Activated T-helper 1 cell treated with anti-CD3 and anti-CD28 coated beads, Interleukin-12 subunit alpha, Interleukin-12 subunit beta, Interleukin-2, Interleukin-4 antibody, amounts not matched to agents 30 ng/mL and 10 ng/mL and 1 ng/mL, durations not matched to agents 14 hours and 24 hours and 36 hours (primary cell): ENCODE results near the gene PPP1R12B. TPM values are rescaled to one million over a fixed set of nuclear protein-coding genes. Genes with fewer than 3 reads are reported as not detected.
"Not testable (repeated sequence)": the region's sequence is repeated elsewhere in the genome, so short reads cannot be mapped to it uniquely, and the experiment has no call there.

Experiments
- DNase-seq: peaks from one replicate; pipeline ENCODE4 v3.0.0; 2021; ENCODE audit warnings: low spot score
- H3K27ac Mint-ChIP-seq: one replicate; pipeline ENCODE4 v1.8.0; 2021; ENCODE audit warnings: mild to moderate bottlenecking, mixed read lengths
- H3K27me3 Mint-ChIP-seq: one replicate; pipeline ENCODE4 v1.8.0; 2022; ENCODE audit warnings: mild to moderate bottlenecking, moderate library complexity, mixed read lengths; ENCODE audit not compliant: insufficient read depth
- H3K36me3 Mint-ChIP-seq: one replicate; pipeline ENCODE4 v1.8.0; 2021; ENCODE audit warnings: low read depth, mixed read lengths
- H3K4me1 Mint-ChIP-seq: one replicate; pipeline ENCODE4 v1.8.0; 2021; ENCODE audit warnings: low read depth, mixed read lengths
- H3K4me3 Mint-ChIP-seq: one replicate; pipeline ENCODE4 v1.8.0; 2021; ENCODE audit warnings: mild to moderate bottlenecking, moderate library complexity, mixed read lengths
- H3K9me3 Mint-ChIP-seq: one replicate; pipeline ENCODE4 v1.8.0; 2021; ENCODE audit warnings: mixed read lengths
- intact Hi-C: fragments of 100-400 bp; cut with micrococcal nuclease; formaldehyde crosslinking; loops from one replicate; pipeline ENCODE4 v1.15.1; 2024
- total RNA-seq: library from RNA; stranded (reverse); gene quantifications from 2 replicates; pipeline ENCODE4 v1.2.3, GENCODE V29; 2022

The PPP1R12B gene
- total RNA-seq, 1 donor from 2014 or later = 11.1 TPM

DNA sequence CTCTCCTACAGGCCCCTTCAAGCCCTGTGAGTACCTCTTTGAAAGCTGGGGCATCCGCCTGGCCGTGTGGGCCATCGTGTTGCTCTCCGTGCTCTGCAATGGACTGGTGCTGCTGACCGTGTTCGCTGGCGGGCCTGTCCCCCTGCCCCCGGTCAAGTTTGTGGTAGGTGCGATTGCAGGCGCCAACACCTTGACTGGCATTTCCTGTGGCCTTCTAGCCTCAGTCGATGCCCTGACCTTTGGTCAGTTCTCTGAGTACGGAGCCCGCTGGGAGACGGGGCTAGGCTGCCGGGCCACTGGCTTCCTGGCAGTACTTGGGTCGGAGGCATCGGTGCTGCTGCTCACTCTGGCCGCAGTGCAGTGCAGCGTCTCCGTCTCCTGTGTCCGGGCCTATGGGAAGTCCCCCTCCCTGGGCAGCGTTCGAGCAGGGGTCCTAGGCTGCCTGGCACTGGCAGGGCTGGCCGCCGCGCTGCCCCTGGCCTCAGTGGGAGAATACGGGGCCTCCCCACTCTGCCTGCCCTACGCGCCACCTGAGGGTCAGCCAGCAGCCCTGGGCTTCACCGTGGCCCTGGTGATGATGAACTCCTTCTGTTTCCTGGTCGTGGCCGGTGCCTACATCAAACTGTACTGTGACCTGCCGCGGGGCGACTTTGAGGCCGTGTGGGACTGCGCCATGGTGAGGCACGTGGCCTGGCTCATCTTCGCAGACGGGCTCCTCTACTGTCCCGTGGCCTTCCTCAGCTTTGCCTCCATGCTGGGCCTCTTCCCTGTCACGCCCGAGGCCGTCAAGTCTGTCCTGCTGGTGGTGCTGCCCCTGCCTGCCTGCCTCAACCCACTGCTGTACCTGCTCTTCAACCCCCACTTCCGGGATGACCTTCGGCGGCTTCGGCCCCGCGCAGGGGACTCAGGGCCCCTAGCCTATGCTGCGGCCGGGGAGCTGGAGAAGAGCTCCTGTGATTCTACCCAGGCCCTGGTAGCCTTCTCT lies 30.3 kb upstream of the PPP1R12B start:
- H3K27ac Mint-ChIP-seq = no peak overlapping the region
- H3K27me3 Mint-ChIP-seq = peaks cover 14% of the 10 kb centered on the region
- H3K36me3 Mint-ChIP-seq = no peaks in the 10 kb centered on the region
- H3K4me3 Mint-ChIP-seq = no peak overlapping the region
- H3K9me3 Mint-ChIP-seq = no peaks in the 10 kb centered on the region
- intact Hi-C loops = no loop called here
- H3K4me1 Mint-ChIP-seq = no peaks in the 10 kb centered on the region
- no peak for DNase-seq

DNA sequence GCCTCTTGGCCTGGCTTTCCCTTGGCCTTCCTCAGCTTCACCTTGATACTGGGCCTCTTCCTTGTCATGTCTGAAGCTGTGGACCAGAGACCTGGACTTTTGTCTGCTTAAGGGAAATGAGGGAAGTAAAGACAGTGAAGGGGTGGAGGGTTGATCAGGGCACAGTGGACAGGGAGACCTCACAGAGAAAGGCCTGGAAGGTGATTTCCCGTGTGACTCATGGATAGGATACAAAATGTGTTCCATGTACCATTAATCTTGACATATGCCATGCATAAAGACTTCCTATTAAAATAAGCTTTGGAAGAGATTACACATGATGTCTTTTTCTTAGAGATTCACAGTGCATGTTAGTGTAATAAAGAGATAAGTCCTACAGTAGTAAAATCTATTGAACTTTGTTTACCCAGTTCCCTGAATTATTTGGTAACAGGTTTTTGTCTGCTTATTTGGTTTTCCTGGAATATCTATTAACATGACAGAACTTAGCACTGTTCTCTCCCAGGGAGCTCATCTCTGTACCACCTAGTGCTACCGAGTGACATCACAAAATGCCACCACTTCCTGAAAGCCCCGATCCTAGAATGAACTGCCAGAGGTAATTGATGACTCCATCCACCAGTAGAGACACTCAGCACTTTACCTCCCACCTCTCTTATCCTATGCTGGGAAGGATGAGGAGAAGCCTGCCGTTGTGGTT lies 29.0 kb upstream of the PPP1R12B start:
- no peak for DNase-seq
- intact Hi-C loops = no loop called here
- H3K27ac Mint-ChIP-seq = no peak overlapping the region
- no peaks in the 10 kb centered on the region for H3K9me3 Mint-ChIP-seq
- peaks cover 9% of the 10 kb centered on the region for H3K27me3 Mint-ChIP-seq
- no peaks in the 10 kb centered on the region for H3K36me3 Mint-ChIP-seq
- H3K4me3 Mint-ChIP-seq = no peak overlapping the region
- H3K4me1 Mint-ChIP-seq = no peaks in the 10 kb centered on the region

DNA sequence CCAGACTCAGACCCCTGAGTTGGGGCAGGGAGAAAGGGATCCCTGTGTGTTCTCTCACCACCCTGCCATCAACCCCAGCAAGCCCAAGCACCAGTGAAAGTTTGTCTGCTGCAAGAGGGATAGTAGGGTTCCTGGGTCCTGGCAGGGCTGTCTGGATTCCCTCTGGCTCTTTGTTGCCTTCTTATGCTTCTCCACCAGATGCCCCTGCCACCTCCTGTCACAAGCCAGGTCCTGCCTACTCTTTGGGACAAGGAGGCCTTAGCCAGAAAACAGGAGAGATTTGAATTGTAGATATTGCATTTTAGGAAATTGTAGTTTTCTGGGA lies 28.5 kb upstream of the PPP1R12B start:
- intact Hi-C loops = no loop called here
- H3K27me3 Mint-ChIP-seq = peaks cover 4% of the 10 kb centered on the region
- H3K4me1 Mint-ChIP-seq = no peaks in the 10 kb centered on the region
- H3K4me3 Mint-ChIP-seq = no peak overlapping the region
- no peaks in the 10 kb centered on the region for H3K9me3 Mint-ChIP-seq
- H3K36me3 Mint-ChIP-seq = no peaks in the 10 kb centered on the region
- DNase-seq = no peak
- no peak overlapping the region for H3K27ac Mint-ChIP-seq

DNA sequence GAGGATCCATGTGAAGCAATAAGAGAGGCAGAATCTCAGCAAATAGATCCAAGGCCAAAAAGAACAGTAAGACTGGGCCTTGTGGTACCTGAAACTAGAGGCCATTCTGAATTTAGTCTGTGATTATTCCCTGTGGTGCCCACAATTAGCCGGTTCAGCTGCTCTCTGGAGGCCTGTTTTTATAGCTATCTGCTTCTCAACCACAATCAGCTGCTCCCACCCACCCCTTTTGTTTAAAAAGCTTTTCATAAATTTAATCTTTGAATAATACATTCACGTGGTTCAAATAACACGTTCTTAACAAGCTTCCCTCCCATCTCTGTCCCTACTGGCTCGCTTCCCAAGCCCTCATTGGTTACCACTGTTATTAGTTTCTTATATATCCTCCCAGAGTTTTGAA lies 24.8 kb upstream of the PPP1R12B start:
- intact Hi-C loops = no loop called here
- H3K36me3 Mint-ChIP-seq = no peaks in the 10 kb centered on the region
- no peaks in the 10 kb centered on the region for H3K9me3 Mint-ChIP-seq
- H3K27ac Mint-ChIP-seq = no peak overlapping the region
- no peaks in the 10 kb centered on the region for H3K27me3 Mint-ChIP-seq
- H3K4me1 Mint-ChIP-seq = no peaks in the 10 kb centered on the region
- no peak for DNase-seq
- no peak overlapping the region for H3K4me3 Mint-ChIP-seq

DNA sequence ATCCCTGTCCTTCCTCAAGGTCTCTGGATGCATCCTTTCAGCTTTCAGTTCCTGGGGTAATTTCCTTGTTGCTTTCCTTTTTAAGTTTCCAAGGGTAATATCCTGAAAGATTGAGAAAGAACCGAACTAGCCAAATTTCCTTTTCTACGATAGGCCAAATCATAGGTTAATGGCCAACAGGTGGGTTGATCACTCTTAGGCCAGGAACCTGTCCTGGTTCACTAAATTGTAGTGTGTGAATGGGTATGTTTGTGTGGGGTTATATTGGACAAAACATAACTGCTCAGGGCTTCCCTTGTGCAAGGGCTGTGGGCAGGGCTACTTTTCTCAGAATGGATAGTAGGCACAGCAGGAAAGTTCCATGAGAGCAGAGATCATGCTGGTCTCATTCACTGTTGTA lies 23.9 kb upstream of the PPP1R12B start:
- H3K9me3 Mint-ChIP-seq = no peaks in the 10 kb centered on the region
- H3K4me1 Mint-ChIP-seq = no peaks in the 10 kb centered on the region
- intact Hi-C loops = no loop called here
- no peak for DNase-seq
- no peak overlapping the region for H3K27ac Mint-ChIP-seq
- H3K27me3 Mint-ChIP-seq = no peaks in the 10 kb centered on the region
- H3K36me3 Mint-ChIP-seq = peaks cover 3% of the 10 kb centered on the region
- no peak overlapping the region for H3K4me3 Mint-ChIP-seq

DNA sequence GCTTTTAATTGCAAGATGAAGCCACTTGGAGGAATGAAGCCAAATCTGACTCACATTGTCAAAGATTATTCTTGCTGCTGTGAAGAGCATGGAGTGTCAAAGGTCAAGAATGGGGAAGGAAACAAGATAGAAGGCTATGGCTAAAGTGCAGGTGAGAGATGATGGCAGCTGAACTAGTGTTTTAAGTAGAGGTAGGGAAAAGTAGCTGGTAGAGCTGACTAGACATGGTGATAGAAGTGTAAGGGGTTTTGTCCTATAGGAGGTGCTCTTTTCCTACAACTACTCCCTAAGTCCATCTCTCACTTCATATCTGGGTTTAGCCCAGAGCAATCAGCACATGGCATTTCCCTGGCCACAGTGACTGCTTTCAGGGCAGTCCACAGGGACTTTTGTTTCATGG lies 18.6 kb upstream of the PPP1R12B start:
- Mint-ChIP-seq H3K27ac (no peak overlapping the region), H3K4me3 (no peak overlapping the region), H3K4me1 (peaks cover 8% of the 10 kb centered on the region), H3K36me3 (peaks cover 39% of the 10 kb centered on the region), H3K9me3 (no peaks in the 10 kb centered on the region), H3K27me3 (no peaks in the 10 kb centered on the region)
- DNase-seq = no peak
- intact Hi-C loops = no loop called here

DNA sequence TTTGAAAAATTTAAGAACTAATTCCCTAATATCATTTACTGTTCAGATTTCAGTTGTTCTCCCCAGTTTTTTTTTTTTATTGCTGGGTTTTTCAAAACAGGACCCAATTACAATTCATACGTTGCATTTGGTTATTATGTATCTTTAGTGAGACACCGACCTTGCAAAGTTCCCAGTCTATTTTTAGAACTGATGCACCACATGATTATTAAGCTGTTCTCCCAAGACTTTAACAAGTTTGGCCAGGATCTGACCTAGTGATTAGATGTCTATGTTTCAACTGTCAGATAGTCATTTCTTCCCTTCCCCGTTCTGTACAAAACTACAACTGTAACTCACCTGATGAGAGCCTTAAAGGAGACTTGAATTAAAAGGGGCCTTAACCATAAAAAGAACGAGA lies 14.6 kb upstream of the PPP1R12B start:
- Mint-ChIP-seq H3K9me3 (no peaks in the 10 kb centered on the region), H3K36me3 (peaks cover 49% of the 10 kb centered on the region), H3K27ac (no peak overlapping the region), H3K4me3 (no peak overlapping the region), H3K4me1 (peaks cover 8% of the 10 kb centered on the region), H3K27me3 (no peaks in the 10 kb centered on the region)
- intact Hi-C loops = no loop called here
- DNase-seq = no peak

DNA sequence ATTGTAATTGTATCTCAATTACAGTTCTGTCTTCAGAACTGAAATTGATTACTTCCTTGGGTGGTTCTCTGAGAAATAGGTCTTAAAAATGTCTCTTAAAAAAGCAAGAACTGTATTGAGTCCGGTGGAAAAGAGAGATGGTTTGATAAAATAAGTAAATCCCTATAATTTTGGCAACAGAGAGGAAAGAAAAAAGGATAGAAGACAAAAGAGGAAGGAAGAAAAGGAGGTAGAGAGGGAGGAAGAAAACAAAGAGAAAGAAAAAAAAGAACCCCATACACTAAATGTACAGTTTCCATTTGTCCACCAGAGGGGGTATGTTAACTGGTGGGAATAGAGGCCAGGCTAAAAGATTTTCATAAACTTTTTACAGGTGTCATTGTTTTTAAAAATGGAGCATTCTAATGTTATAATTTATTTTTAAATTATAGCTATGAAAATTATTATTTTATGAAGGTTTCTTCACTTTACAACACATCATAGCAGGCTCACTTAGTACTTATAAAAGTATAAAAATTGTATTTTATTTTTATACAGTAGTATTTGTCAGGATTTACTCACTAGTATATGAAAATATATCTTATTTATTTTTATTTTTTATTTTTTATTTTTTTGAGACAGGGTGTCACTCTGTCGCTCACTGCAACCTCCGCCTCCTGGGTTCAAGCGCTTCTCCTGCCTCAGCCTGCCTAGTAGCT lies 4.7 kb upstream of the PPP1R12B start:
- intact Hi-C loops = loop anchor here (1.0 to 10.0 kb wide), 8 partner anchors 141 to 1451 kb away; partner anchors contain the start of genes PPFIA4, TMEM183A, ZBED6 and ZC3H11A
- H3K4me1 Mint-ChIP-seq = peaks cover 37% of the 10 kb centered on the region
- H3K9me3 Mint-ChIP-seq = no peaks in the 10 kb centered on the region
- peak overlapping the region; percentile 87 for H3K27ac Mint-ChIP-seq
- no peaks in the 10 kb centered on the region for H3K27me3 Mint-ChIP-seq
- no peak for DNase-seq
- H3K4me3 Mint-ChIP-seq = peak overlapping the region; percentile 69
- H3K36me3 Mint-ChIP-seq = peaks cover 4% of the 10 kb centered on the region

DNA sequence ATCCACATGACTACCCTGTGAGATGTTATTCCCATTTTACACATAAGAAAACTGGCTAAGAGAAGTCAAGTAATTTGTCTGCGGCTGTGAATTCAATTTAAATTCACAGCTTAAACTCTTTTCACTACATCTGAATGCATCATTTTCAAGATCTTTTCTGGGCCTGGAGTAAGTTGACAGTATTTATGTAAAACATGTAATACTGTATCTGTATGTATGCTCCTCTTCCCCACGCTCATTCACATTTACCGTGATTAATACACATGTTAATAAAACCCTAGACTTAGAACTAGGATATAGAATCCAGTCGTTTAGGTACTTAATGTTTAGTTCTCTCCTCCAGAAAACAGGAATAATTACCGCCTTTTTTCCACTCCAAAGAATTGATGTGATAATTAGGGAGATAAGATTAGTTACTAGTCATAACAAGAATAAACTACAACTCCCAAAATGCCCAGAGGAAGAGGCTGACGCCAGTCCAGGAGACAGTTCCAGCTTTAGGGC lies 442 bp upstream of the PPP1R12B start:
- Mint-ChIP-seq H3K27me3 (no peaks in the 10 kb centered on the region), H3K4me1 (peaks cover 31% of the 10 kb centered on the region), H3K4me3 (peak overlapping the region; percentile 90), H3K9me3 (no peaks in the 10 kb centered on the region), H3K27ac (peak overlapping the region; percentile 90), H3K36me3 (no peaks in the 10 kb centered on the region)
- no peak for DNase-seq
- intact Hi-C loops = loop anchor here (1.0 to 10.0 kb wide), 6 partner anchors 137 to 1447 kb away; partner anchors contain the start of genes ADIPOR1, KLHL12, RABIF and TIMM17A

DNA sequence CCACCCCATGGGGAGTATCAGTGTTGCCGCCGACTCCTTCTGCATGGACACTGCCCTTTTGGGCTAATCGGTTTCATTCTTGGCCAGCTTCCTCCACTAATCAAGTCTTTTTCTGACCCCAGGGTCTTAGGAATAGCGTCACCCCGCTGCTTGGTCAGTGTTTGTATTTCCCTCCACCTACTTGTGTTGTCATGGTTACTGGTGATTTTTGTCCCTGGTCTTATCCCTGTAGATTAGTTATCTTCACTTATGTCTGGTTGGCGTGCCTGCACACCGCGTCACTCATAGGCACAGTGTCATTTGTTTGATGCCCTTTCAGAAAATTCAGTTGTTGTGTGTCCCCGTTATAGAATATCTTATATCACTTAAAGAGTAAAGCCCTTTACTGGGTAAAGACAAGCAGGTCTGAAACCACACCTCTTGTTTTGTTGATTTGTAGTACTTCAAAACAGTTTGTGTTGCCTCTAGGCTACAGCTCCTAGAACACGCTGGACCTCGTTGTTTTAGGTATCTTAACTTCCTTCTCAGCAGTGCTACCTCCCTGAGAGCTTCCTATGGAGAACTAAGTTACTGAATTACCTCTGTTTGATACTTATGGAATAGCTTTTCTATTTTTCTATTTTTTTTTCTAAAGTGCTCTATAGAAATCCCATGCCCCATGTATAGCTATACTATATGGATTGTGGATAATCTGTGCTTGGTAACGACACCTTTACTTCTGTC lies 868 bp downstream of the PPP1R12B start:
- Mint-ChIP-seq H3K36me3 (no peaks in the 10 kb centered on the region), H3K9me3 (no peaks in the 10 kb centered on the region), H3K27me3 (no peaks in the 10 kb centered on the region), H3K4me3 (peak overlapping the region; percentile 90), H3K4me1 (peaks cover 32% of the 10 kb centered on the region), H3K27ac (peak overlapping the region; percentile 64)
- intact Hi-C loops = loop anchor here (1.0 to 10.0 kb wide), 6 partner anchors 31 to 1445 kb away; partner anchors contain the start of genes ADIPOR1, RABIF, TIMM17A and ZBED6
- DNase-seq = no peak

DNA sequence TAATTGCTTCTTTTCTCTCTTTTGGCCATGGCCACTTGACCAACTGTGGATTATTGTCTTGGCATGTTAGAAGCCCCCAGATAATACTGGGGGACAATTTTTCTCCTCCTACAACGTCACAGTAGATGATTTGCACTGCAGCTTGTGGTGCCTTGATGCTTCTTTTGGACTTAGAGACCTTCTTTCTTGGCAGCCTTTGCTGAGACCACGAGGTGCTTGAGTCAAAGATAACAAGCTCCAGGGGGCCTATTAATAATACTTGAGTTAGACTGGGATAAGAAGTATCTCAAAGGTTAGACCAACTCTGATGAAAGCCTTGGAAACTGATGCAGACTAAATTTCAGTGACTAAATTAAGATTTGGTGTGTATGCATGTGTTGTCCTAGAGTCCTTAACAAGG lies 3.2 kb downstream of the PPP1R12B start:
- Mint-ChIP-seq H3K27ac (no peak overlapping the region), H3K4me3 (no peak overlapping the region), H3K36me3 (peaks cover 3% of the 10 kb centered on the region), H3K4me1 (peaks cover 37% of the 10 kb centered on the region), H3K9me3 (no peaks in the 10 kb centered on the region), H3K27me3 (peaks cover 2% of the 10 kb centered on the region)
- DNase-seq = no peak
- intact Hi-C loops = no loop called here

DNA sequence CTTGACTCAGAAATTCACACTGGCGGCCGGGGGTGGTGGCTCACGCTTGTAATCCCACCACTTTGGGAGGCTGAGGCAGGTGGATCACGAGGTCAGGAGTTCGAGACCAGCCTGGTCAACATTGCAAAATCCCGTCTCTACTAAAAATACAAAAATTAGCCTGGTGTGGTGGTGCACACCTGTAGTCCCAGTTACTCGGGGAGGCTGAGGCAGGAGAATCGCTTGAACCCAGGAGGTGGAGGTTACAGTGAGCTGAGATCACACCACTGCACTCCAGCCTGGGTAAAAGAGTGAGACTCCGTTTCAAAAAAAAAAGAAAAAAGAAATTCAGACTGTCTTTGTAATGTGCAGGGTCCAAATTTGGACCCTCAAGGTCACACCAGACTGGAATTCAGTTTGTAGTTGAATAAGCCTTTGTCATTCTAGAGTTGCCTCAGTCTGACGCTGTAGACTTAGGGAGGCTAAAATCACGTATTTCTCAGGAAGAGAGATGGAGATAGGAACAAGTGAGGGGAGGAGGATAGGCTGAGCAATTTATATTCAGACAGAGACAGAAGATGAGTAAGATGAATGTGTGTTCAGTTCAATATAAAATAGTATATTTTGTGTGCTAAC lies 4.2 kb downstream of the PPP1R12B start:
- intact Hi-C loops, H3K9me3 Mint-ChIP-seq, H3K27ac Mint-ChIP-seq, H3K27me3 Mint-ChIP-seq, DNase-seq, H3K4me3 Mint-ChIP-seq, H3K36me3 Mint-ChIP-seq: not testable (repeated sequence)
- H3K4me1 Mint-ChIP-seq = peaks cover 37% of the 10 kb centered on the region
